ENCODE measurements around the gene GHRL. TPM values are rescaled to one million over a fixed set of nuclear protein-coding genes. Genes with fewer than 3 reads are reported as not detected.

GHRL gene
- total and polyA plus RNA-seq, 2 donors (not counting 3 experiments of a cell fraction or from before 2014, with no cell fraction given) = not detected

GRCh38 chr3:10281951-10282350 lies 10.8 kb downstream of the GHRL start:
- FAIRE-seq (no peak), DNase-seq (ENCODE audit: low read depth, low spot score) (no peak)
- Histone ChIP-seq H2AFZ (ENCODE audit: low read depth, low read length) (no peak overlapping the region), H3K27me3 (ENCODE audit: control insufficient read depth in 2 of 2, insufficient read depth in 2 of 2, low read length in 2 of 2) (no peaks in the 10 kb centered on the region), H3K36me3 (ENCODE audit: control insufficient read depth in 2 of 2, extremely low read depth in 1 of 2, insufficient read depth in 2 of 2, low read length in 2 of 2) (peaks cover 3 to 15% of the 10 kb centered on the region in 2 experiments), H3K27ac (ENCODE audit: insufficient read depth, low read depth, low read length) (no peak overlapping the region), H3K9ac (replicated peaks; ENCODE audit: extremely low read depth, insufficient read depth, low read length) (no peak overlapping the region), H3K4me2 (ENCODE audit: insufficient read depth, low read length) (no peak overlapping the region), H3K4me1 (ENCODE audit: control insufficient read depth, extremely low read depth, insufficient read depth, low read length) (no peaks in the 10 kb centered on the region), H3K4me3 (replicated peaks in 1 of 3; ENCODE audit: insufficient read depth in 1 of 3, low read depth in 1 of 3, low read length in 3 of 3) (no peak overlapping the region), H3K9me3 (replicated peaks; ENCODE audit: control insufficient read depth, insufficient read depth, low read length) (no peaks in the 10 kb centered on the region), H4K20me1 (replicated peaks; ENCODE audit: control insufficient read depth, extremely low read depth, insufficient read depth, low read length) (peaks cover under 1% of the 10 kb centered on the region), H3K79me2 (ENCODE audit: control insufficient read depth, insufficient read depth, low read length) (peaks cover 2% of the 10 kb centered on the region), H3K9me1 (replicated peaks; ENCODE audit: control insufficient read depth, extremely low read depth, insufficient read depth, low read length) (no peaks in the 10 kb centered on the region)
- no TSS peak for BruUV-seq (replicated peaks)
- ChIA-PET CTCF (interaction anchor here (1.0 to 2.0 kb wide), 4 partner anchors 10 to 349 kb away, joined by 3 to 5 read pairs (median 4); no protein-coding TSS in a partner anchor), POLR2A (interaction anchor here (0.7 kb wide), 1 partner anchor 19 kb away, joined by 5 read pairs; no protein-coding TSS in a partner anchor)
- intact Hi-C loops (cut with micrococcal nuclease) = no loop called here
- TF ChIP-seq POLR2AphosphoS5 (IDR thresholded peaks at IDR 0.05; ENCODE audit: insufficient read depth, low read depth, low read length) = no peak
- TF ChIP-seq MYC (IDR thresholded peaks at IDR 0.05; ENCODE audit: low read depth, low read length) = no peak
- no peak for TF ChIP-seq FOS (IDR thresholded peaks at IDR 0.05; ENCODE audit: borderline replicate concordance, insufficient read depth, low read length)
- TF ChIP-seq JUN (IDR thresholded peaks at IDR 0.05; ENCODE audit: borderline replicate concordance, insufficient read depth, insufficient read length, low read depth) = no peak
- TF ChIP-seq GATA2 (IDR thresholded peaks at IDR 0.05; ENCODE audit: insufficient read depth, insufficient read length, low read depth, low read length) = no peak
- TF ChIP-seq POLR2A (IDR thresholded peaks at IDR 0.05; ENCODE audit: low read depth, low read length) = no peak
- no peak for TF ChIP-seq MAX (IDR thresholded peaks at IDR 0.05; ENCODE audit: insufficient read depth, insufficient read length)
- TF ChIP-seq EZH2 (IDR thresholded peaks at IDR 0.05; ENCODE audit: borderline replicate concordance, low read depth, low read length, severe bottlenecking) = no peak
- no peak for TF ChIP-seq CTCF (IDR thresholded peaks at IDR 0.05; ENCODE audit: extremely low read depth in 1 of 2, insufficient read depth in 1 of 2, low read depth in 1 of 2, low read length in 2 of 2)
- dilution Hi-C loops (cut with MboI; ENCODE audit: extremely low pct_ligation_motif_present, low sequenced_read_pairs) = no loop called here

Measured in endothelial cell of umbilical vein (primary cell).